Stimulated activated CD4-positive, alpha-beta T cell treated with anti-CD3 and anti-CD28 coated beads, TNF-alpha, amount 100 ng/mL, for 48 hours (primary cell): ENCODE data around the gene ATG5.
"Not testable (repeated sequence)": the region's sequence is repeated elsewhere in the genome, so short reads cannot be mapped to it uniquely, and the experiment has no call there.

Experiments
- DNase-seq, 3 donors: peaks; one replicate each; pipeline ENCODE4 v3.0.0-alpha.2; 2020; ENCODE audit warnings: low read depth in 3 of 3

ATG5 gene

GRCh38 chr6:106309766-106310373 lies 15.7 kb downstream of the ATG5 start:
- no peak for DNase-seq

DNA sequence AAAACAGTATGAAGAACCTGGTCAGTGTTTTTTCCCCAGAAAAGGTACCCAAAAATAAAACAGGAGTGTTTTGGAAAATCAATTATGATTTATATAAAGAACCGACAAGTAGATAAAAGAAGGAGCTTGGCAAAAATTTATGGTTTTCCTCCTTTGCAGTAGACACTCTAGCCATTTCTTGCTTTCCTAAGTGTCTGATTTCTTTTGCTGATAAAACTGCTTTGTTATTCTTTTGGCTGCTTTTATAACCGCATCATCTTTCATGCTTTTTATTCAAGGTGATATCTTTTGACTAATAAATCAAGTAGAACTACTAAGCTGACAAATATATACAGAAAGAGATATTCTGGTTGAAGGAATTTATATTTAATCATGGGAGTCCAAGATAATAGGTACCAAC lies 16.6 kb downstream of the ATG5 start:
- DNase-seq: no peak

GRCh38 chr6:106305740-106306139 lies 19.8 kb downstream of the ATG5 start:
- DNase-seq: no peak

GRCh38 chr6:106300944-106301343 lies 24.6 kb downstream of the ATG5 start:
- DNase-seq: no peak

DNA sequence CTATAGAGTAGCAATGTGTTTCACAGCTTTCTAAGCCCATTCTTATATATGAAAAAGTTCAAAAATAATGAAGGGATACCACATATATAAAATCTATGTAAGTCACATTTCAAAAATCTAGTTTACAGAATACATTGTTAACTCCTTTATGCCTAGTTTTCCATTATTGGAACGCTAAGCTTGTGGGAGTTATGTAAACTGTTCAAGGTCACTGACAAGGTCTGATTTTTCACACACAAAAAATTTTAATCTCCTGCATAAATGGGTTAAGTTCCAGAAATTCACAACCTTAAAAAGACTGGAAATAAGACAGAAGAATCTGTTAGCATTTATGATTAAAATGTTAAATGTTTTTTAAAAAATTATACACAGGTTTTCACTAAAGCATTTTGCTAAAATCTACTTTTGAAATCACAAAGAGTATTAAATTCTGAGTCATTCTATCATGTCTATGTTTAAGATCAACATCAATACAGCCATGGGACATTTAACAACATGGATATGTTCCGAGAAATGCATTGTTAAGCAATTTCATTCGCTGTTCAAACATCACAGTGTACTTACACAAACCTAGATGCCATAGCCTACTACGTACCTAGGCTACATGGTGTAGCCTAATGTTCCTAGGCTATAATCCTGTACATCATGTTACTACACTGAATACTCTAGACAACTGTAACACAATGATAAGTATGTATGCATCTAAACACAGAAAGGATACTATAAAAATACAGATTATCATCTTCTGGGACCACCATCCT lies 25.4 kb downstream of the ATG5 start:
- no peak for DNase-seq

GRCh38 chr6:106293116-106293515 lies 32.4 kb downstream of the ATG5 start:
- no peak for DNase-seq

DNA sequence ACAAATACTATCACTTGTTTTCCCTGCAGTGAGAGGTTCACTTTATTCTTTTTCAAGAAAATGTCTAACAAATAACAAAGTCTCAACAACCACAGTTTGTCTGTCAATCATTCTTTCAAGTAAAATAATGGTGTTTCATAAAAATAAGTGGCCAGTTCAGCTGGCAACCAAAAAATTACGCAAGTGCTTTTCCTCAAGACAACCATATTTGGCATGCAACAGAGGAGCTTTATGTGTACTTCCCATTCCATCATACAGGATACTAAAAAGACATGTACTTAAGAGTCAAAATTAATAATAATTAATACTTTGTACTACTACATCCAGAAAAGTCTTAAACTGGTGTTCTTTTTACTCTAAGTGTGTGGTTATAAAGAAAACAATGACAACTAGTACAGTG lies 34.6 kb downstream of the ATG5 start:
- no peak for DNase-seq

- DNase-seq: no peak
These were observed 35.5 kb downstream of the ATG5 start for GRCh38 chr6:106290032-106290431.

GRCh38 chr6:106287215-106287614 lies 38.3 kb downstream of the ATG5 start:
- DNase-seq: no peak

DNA sequence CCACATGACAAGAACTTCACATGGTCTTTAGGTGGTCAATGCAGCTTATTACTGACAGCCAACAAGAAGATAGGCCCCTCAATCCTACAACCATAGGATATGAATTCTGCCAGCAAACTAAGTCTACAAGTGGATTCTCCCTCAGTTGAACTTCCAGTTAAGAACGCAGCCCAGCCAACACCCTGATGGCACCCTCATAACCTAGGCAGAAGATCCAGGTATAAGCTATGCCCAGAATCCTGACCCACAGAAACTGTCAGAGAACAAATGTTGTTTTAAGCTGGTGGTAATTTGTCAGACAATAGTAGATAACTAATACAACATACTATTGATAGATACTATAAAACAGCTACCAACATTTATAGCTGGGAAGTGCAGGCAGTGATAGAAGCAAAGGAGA lies 38.8 kb downstream of the ATG5 start:
- DNase-seq: no peak

GRCh38 chr6:106283481-106283880 lies 42.1 kb downstream of the ATG5 start:
- no peak for DNase-seq

DNA sequence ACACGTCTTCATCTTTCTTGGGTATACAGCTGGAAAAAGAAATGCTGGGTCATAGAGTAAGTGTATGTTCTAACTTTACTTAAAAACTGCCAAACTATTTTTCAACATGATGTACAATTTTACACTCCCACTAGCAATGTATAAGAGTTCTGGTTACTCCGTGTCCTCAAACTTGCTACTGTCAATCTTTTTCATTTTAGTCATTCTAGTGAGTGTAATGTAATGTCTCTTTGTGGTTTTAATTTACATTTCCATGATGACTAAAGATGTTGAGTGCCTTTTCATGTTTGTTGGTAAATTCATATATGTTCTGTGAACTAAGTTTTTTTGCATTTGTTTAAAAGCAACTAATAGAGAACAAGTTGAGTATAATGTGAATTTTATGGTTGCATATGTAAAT lies 43.9 kb downstream of the ATG5 start:
- no peak for DNase-seq

DNA sequence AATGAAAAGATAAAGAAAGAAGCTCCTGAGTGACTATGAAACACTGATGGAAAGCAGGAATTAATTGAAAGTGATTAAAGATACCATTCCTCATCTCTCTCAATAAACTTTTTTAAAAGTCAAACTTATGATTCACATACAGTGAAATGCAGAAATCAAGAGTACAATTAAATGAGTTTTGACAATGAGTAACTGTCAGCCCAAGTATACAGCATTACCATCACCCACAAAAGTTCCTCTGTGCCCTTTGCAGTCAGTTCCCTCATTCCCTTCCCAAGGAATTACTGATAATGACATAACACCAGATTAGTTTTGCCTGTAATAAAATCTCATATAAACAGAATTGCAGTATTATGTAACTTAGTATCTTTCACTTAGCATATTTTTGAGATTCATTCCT lies 44.5 kb downstream of the ATG5 start:
- no peak for DNase-seq

DNA sequence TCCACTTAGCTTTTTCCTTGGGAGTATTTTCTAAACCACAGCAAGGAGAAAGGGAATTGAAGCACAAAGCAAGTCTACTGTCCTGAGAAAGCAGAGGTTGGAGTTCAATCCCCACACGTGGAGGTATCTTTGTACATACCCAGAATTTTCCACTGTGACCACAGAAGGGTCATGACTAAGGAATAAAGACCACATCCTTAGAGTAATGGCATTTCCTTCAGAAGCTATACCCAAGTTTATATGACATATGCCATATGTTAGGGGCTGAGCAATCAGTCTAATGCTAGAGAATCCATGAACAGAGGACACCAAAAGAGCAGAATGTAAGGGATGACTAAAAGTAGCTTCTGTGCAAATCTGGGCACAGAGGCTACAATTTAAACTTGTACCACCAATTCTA lies 46.4 kb downstream of the ATG5 start:
- DNase-seq: no peak

DNA sequence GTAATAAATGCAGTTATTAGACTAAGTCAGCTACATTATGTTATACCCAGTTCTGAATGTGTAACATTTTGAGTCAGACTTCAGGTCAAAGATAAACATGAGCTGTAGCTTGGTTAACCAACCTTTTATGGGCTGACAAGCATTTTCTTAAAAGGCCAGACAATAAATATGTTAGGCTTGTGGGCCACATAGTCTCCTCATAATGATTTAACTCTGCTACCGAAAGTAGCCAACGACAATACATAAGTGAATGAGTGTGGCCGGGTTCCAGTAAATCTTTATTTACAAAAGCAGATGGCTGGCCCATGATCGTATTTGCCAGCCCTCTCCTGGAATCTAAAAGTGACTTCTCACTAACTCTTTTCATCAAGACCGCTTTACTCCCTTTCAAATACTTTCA lies 49.9 kb downstream of the ATG5 start:
- DNase-seq: no peak

GRCh38 chr6:106273087-106273486 lies 52.5 kb downstream of the ATG5 start:
- DNase-seq: no peak

DNA sequence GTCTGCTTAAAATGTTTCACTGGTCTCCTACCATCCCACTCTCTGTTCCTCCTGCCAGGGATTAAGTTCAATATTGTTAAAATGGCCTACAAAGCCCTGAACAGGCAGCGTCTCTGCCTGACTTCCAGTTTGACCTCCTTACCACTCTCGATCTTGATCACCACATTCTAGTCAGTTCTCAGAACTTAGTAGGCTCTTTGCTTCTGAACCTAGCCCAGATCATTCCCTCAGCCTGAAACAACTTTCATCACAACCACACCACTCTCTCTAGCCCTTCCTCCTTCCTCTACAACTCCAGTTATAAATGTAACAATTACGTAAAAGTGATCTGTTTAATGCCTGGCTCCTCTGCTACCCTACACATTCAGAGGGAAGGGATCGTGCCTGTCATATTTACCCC lies 53.3 kb downstream of the ATG5 start:
- no peak for DNase-seq

DNA sequence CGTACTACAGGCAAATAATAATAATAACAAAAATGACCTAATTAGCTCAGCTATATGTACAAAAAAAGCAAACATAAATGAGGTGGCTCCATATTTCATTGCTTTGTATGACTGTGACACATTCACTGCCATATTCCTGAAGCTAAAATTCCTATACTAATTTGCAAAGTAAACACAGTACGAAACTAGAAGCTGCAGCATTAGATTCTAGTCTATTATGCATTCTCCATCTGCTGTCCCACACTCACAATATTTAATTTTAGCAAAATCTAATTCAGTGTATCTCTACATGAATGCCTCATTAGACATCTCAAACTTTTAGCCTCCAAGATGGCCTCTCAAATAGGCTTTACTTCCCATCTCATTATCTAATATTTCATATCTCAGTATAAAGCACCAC lies 55.1 kb downstream of the ATG5 start:
- no peak for DNase-seq

GRCh38 chr6:106269268-106269919 lies 56.2 kb downstream of the ATG5 start:
- DNase-seq: not testable (repeated sequence)

DNA sequence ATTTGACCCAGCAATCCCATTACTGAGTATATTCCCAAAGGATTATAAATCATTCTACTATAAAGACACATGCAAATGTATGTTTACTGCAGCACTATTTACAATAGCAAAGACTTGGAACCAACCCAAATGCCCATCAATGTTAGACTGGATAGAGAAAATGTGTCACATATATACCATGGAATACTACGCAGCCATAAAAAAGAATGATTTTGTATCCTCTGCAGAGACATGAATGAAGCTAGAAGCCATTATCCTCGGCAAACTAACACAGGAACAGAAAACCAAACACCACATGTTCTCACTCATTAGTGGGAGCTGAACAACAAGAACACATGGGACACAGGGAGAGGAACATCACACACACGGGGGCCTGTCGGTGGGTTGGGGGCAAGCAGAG lies 57.1 kb downstream of the ATG5 start:
- not testable (repeated sequence) for DNase-seq

DNA sequence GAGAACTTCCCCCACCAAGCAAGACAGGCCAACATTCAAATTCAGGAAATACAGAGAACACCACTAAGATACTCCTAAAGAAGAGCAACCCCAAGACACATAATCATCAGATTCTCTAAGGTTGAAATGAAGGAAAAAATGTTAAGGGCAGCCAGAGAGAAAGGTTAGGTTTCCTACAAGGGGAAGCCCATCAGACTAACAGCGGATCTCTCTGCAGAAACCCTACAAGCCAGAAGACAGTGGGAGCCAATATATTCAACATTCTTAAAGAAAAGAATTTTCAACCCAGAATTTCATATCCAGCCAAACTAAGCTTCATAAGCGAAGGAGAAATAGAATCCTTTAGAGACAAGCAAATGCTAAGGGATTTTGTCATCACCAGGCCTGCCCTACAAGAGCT lies 61.1 kb downstream of the ATG5 start:
- not testable (repeated sequence) for DNase-seq

DNA sequence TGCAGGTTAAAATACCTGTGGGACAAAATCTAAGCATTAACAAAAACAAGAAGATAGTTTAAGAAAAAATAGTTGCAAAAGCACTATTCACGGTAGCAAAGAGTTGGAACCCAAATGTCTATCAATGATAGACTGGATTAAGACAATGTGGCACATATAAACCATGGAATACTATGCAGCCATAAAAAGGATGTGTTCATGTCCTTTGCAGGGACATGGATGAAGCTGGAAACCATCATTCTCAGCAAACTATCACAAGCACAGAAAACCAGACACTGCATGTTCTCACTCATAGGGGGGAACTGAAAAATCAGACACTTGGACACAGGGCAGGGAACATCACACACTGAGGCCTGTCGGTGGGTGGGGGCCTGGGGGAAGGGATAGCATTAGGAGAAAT lies 65.8 kb downstream of the ATG5 start:
- DNase-seq: not testable (repeated sequence)

DNA sequence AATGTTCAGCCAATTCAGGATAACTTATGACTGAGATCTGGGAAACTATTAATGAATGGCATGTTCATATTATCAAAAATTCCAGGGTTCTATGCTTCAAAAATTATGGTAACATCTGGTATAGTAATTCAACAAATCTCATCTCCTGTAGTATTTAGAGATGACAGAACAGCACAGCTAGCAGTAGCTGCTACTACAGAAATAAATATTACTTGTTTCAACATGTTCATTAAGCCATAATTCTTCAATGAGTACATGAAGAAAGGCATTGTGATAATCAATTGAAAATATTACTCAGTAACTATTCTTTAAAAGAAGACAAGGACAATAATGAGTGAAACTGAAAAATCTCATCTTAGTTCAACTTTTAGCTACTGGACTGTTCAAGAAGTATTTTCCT lies 66.8 kb downstream of the ATG5 start:
- no peak for DNase-seq
